CD4-positive, alpha-beta T cell (primary cell): Measurements from ENCODE around the gene SLC39A8. TPM values are rescaled to one million over a fixed set of nuclear protein-coding genes. Genes with fewer than 3 reads are reported as not detected.

Experiments
- ATAC-seq: fragments of 200-7000 bp; cut with Tn5 transposase; one replicate; pipeline ENCODE4 v1.10.0; 2022; ENCODE audit warnings: mild to moderate bottlenecking; ENCODE audit not compliant: poor library complexity
- CTCF ChIA-PET: fragments of 350-600 bp; sonication (Branson Sonifier 250); formaldehyde crosslinking; loops from one replicate; lab custom pipeline; 2021; ENCODE audit warnings: antibody characterized with exemption, inconsistent platforms; lab: Charles Lee
- POLR2A ChIA-PET: fragments of 350-600 bp; sonication (Branson Sonifier 250); formaldehyde crosslinking; loops from one replicate; lab custom pipeline; 2021; ENCODE audit warnings: antibody characterized with exemption, inconsistent platforms; lab: Charles Lee
- DNase-seq, 14 experiments: peaks; one replicate each; pipeline ENCODE4 v3.0.0-alpha.2; 2013 to 2020; ENCODE audit warnings: mixed read lengths in 2 of 14
- H3K27ac ChIP-seq, 2 donors: one replicate each; pipeline versions ENCODE4 v1.5.1 to v1.7.0; 2013; ENCODE audit warnings: low read length in 2 of 2, low read depth in 1 of 2, mild to moderate bottlenecking in 1 of 2
- H3K27me3 ChIP-seq, 2 experiments: 1 replicate in 1 of 2; 2 replicates in 1 of 2; pipeline versions ENCODE4 v1.6.1 to v1.7.0; 2013; ENCODE audit warnings: low read length in 2 of 2, control low read depth in 1 of 2, mild to moderate bottlenecking in 1 of 2, moderate library complexity in 1 of 2; ENCODE audit not compliant: insufficient read depth in 2 of 2, control insufficient read depth in 1 of 2
- H3K36me3 ChIP-seq: one replicate; pipeline ENCODE4 v1.6.1; 2013; ENCODE audit warnings: low read length, control low read depth; ENCODE audit not compliant: insufficient read depth
- H3K4me1 ChIP-seq: one replicate; pipeline ENCODE4 v1.6.1; 2013; ENCODE audit warnings: low read length, control low read depth; ENCODE audit not compliant: insufficient read depth
- H3K4me3 ChIP-seq: one replicate; pipeline ENCODE4 v1.5.1; 2013; ENCODE audit warnings: mild to moderate bottlenecking, low read length, moderate library complexity
- H3K9me3 ChIP-seq, 2 experiments: 1 replicate in 1 of 2; 2 replicates in 1 of 2; pipeline versions ENCODE4 v1.6.1 to v1.7.0; 2013; ENCODE audit warnings: low read length in 2 of 2, mild to moderate bottlenecking in 2 of 2, control low read depth in 1 of 2, moderate library complexity in 1 of 2; ENCODE audit not compliant: control insufficient read depth in 1 of 2, insufficient read depth in 1 of 2
- H3K27ac Mint-ChIP-seq: one replicate; pipeline ENCODE4 v1.8.0; 2020; ENCODE audit warnings: mixed read lengths
- H3K27me3 Mint-ChIP-seq: one replicate; pipeline ENCODE4 v1.8.0; 2021; ENCODE audit warnings: mixed read lengths
- H3K36me3 Mint-ChIP-seq: one replicate; pipeline ENCODE4 v1.8.0; 2021; ENCODE audit warnings: low read depth, mixed read lengths
- H3K4me1 Mint-ChIP-seq: one replicate; pipeline ENCODE4 v1.8.0; 2021; ENCODE audit warnings: low read depth, mixed read lengths
- H3K4me3 Mint-ChIP-seq: one replicate; pipeline ENCODE4 v1.8.0; 2020; ENCODE audit warnings: mild to moderate bottlenecking, mixed read lengths
- H3K9me3 Mint-ChIP-seq: one replicate; pipeline ENCODE4 v1.8.0; 2020; ENCODE audit warnings: mixed read lengths
- CTCF ChIP-seq: fragments of 200-600 bp; IDR thresholded peaks from one replicate; pipeline ENCODE4 v1.8.0; 2022; ENCODE audit warnings: antibody characterized with exemption, mild to moderate bottlenecking
- intact Hi-C, 2 experiments: fragments of 100-400 bp; cut with DNase I in 1 of 2; cut with micrococcal nuclease in 1 of 2; formaldehyde crosslinking; loops; one replicate each; pipeline versions ENCODE4 v1.15.1 to v1.9.0; 2023 to 2025; cut with DNase I, micrococcal nuclease
- total RNA-seq, 174 experiments: library from RNA in 2 of 174; stranded (reverse) in 2 of 174; gene quantifications; one replicate each; pipeline ENCODE4 v1.2.3 and lab custom pipeline; 2021 to 2026

SLC39A8 gene
- total RNA-seq, 2 experiments from 2014 or later = 17.9 to 18.0 TPM

- H3K27me3 ChIP-seq = no peaks in the 10 kb centered on the region
- no peak overlapping the region for H3K4me3 ChIP-seq
- DNase-seq = no peak
- H3K4me1 ChIP-seq = no peaks in the 10 kb centered on the region
- no peaks in the 10 kb centered on the region for H3K4me1 Mint-ChIP-seq
- no peak for ATAC-seq
- no peak overlapping the region for H3K4me3 Mint-ChIP-seq
- intact Hi-C loops = no loop called here
- H3K27ac ChIP-seq = no peak overlapping the region
- no peaks in the 10 kb centered on the region for H3K9me3 ChIP-seq
- H3K27ac Mint-ChIP-seq = no peak overlapping the region
- H3K36me3 Mint-ChIP-seq = no peaks in the 10 kb centered on the region
- no peaks in the 10 kb centered on the region for H3K27me3 Mint-ChIP-seq
- TF ChIP-seq CTCF = no peak
- H3K9me3 Mint-ChIP-seq = no peaks in the 10 kb centered on the region
- ChIA-PET POLR2A (no interaction called here), CTCF (no interaction called here)
- no peaks in the 10 kb centered on the region for H3K36me3 ChIP-seq
Measured at GRCh38 chr4:102256321-102256720, 89.0 kb downstream of the SLC39A8 start.

DNA sequence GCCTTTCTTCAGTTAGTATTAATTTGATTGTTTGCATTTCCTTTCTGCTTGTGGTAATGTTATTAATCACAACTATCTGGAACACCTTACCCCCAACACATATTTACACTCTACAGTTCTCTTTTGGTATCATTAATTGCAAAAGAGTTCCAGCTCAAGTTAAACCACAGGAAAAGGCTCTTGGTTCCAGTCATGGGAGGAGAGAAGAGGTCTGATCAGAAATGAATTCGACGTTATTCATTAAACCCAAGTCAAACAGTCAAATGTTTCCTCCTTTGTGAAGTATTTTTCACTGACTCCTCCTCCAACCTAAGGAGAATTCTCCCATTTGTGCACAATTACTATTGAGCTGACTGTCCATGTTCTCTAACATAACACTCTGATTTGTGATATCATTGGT, 91.4 kb downstream of the SLC39A8 start:
- ChIA-PET POLR2A (no interaction called here), CTCF (no interaction called here)
- no peaks in the 10 kb centered on the region for H3K27me3 ChIP-seq
- TF ChIP-seq CTCF = no peak
- H3K9me3 ChIP-seq = peaks cover 0 to 3% of the 10 kb centered on the region in 2 experiments
- intact Hi-C loops = no loop called here
- no peaks in the 10 kb centered on the region for H3K36me3 Mint-ChIP-seq
- H3K27ac Mint-ChIP-seq = no peak overlapping the region
- H3K4me3 ChIP-seq = no peak overlapping the region
- no peak overlapping the region for H3K4me3 Mint-ChIP-seq
- ATAC-seq (no peak), DNase-seq (no peak)
- H3K9me3 Mint-ChIP-seq = no peaks in the 10 kb centered on the region
- H3K27ac ChIP-seq = no peak overlapping the region
- no peaks in the 10 kb centered on the region for H3K4me1 ChIP-seq
- H3K27me3 Mint-ChIP-seq = no peaks in the 10 kb centered on the region
- no peaks in the 10 kb centered on the region for H3K4me1 Mint-ChIP-seq
- no peaks in the 10 kb centered on the region for H3K36me3 ChIP-seq

GRCh38 chr4:102252171-102252570, 93.1 kb downstream of the SLC39A8 start:
- Mint-ChIP-seq H3K9me3 (no peaks in the 10 kb centered on the region), H3K27ac (no peak overlapping the region), H3K27me3 (no peaks in the 10 kb centered on the region), H3K36me3 (no peaks in the 10 kb centered on the region), H3K4me1 (no peaks in the 10 kb centered on the region), H3K4me3 (no peak overlapping the region)
- Histone ChIP-seq H3K4me1 (no peaks in the 10 kb centered on the region), H3K27me3 (no peaks in the 10 kb centered on the region), H3K36me3 (no peaks in the 10 kb centered on the region), H3K4me3 (no peak overlapping the region), H3K27ac (no peak overlapping the region), H3K9me3 (peaks cover 0 to 4% of the 10 kb centered on the region in 2 experiments)
- DNase-seq (no peak), ATAC-seq (no peak)
- intact Hi-C loops = no loop called here
- POLR2A ChIA-PET = no interaction called here
- CTCF ChIA-PET = no interaction called here
- no peak for TF ChIP-seq CTCF
